Stimulated activated naive CD8-positive, alpha-beta T cell treated with anti-CD3 and anti-CD28 coated beads, Interleukin-15, Interleukin-2, amounts not matched to agents 100 U/mL and 50 U/mL, for 24 hours (primary cell): ENCODE measurements around the gene SUPT3H.
"Not testable (repeated sequence)": the region's sequence is repeated elsewhere in the genome, so short reads cannot be mapped to it uniquely, and the experiment has no call there.

Experiments used
- ATAC-seq: fragments of 150-1000 bp; cut with Tn5 transposase; one replicate; pipeline ENCODE4 v1.10.0; 2021
- DNase-seq: peaks from one replicate; pipeline ENCODE4 v3.0.0; 2021

Gene SUPT3H

GRCh38 chr6:45323656-45324224 lies 54.0 kb downstream of the SUPT3H start:
- ATAC-seq (no peak), DNase-seq (no peak)

GRCh38 chr6:45320349-45320748 lies 57.4 kb downstream of the SUPT3H start:
- DNase-seq, result no peak
- no peak for ATAC-seq

- no peak for DNase-seq
- no peak for ATAC-seq
These were observed 63.6 kb downstream of the SUPT3H start for GRCh38 chr6:45314146-45314545.

- ATAC-seq, result no peak
- peak; percentile 8 for DNase-seq
These were observed 67.5 kb downstream of the SUPT3H start for GRCh38 chr6:45310118-45310788.

GRCh38 chr6:45305546-45305945 lies 72.2 kb downstream of the SUPT3H start:
- no peak for ATAC-seq
- DNase-seq, result no peak

- DNase-seq (no peak), ATAC-seq (no peak)
These were observed 74.9 kb downstream of the SUPT3H start for GRCh38 chr6:45302832-45303231.

- DNase-seq (no peak), ATAC-seq (no peak)
These were observed 76.2 kb downstream of the SUPT3H start for GRCh38 chr6:45301348-45302142.

- no peak for ATAC-seq
- no peak for DNase-seq
These were observed 77.0 kb downstream of the SUPT3H start for GRCh38 chr6:45300736-45301135.

- ATAC-seq (no peak), DNase-seq (no peak)
These were observed 78.6 kb downstream of the SUPT3H start for GRCh38 chr6:45299096-45299581.

GRCh38 chr6:45297320-45297719 lies 80.4 kb downstream of the SUPT3H start:
- DNase-seq (no peak), ATAC-seq (no peak)

GRCh38 chr6:45294065-45294701 lies 83.6 kb downstream of the SUPT3H start:
- ATAC-seq, DNase-seq: not testable (repeated sequence)

GRCh38 chr6:45293306-45293705 lies 84.4 kb downstream of the SUPT3H start:
- DNase-seq (no peak), ATAC-seq (no peak)

GRCh38 chr6:45289751-45290514 lies 87.8 kb downstream of the SUPT3H start:
- DNase-seq, result no peak
- no peak for ATAC-seq

GRCh38 chr6:45286707-45287106 lies 91.0 kb downstream of the SUPT3H start:
- ATAC-seq, DNase-seq: not testable (repeated sequence)

- DNase-seq, result no peak
- ATAC-seq, result no peak
These were observed 99.4 kb downstream of the SUPT3H start for GRCh38 chr6:45278367-45278766.

GRCh38 chr6:45277741-45278140 lies 100.0 kb downstream of the SUPT3H start:
- not testable (repeated sequence) for ATAC-seq, DNase-seq

GRCh38 chr6:45275358-45275757 lies 102.4 kb downstream of the SUPT3H start:
- no peak for ATAC-seq
- no peak for DNase-seq

- no peak for DNase-seq
- no peak for ATAC-seq
These were observed 105.1 kb downstream of the SUPT3H start for GRCh38 chr6:45272626-45273025.

- no peak for DNase-seq
- ATAC-seq, result no peak
These were observed 112.5 kb downstream of the SUPT3H start for GRCh38 chr6:45265246-45265645.

- ATAC-seq, result no peak
- DNase-seq, result no peak
These were observed 117.0 kb downstream of the SUPT3H start for GRCh38 chr6:45260696-45261095.
